Adrenal gland (tissue), 5 donors: ENCODE results near the gene APBA1.

Experiments
- POLR2A ChIP-seq, 2 donors: fragments of 450-650 bp; IDR thresholded peaks; one replicate each; pipeline ENCODE4 v1.6.1; 2017; ENCODE audit warnings: antibody characterized with exemption in 2 of 2, mild to moderate bottlenecking in 2 of 2, moderate library complexity in 1 of 2
- TF ChIP-seq, protein P1 (sequence below), 6 experiments: fragments of 450-650 bp in 4 of 6; fragments of 200-600 bp in 2 of 6; sonication (generic) in 1 of 6; IDR thresholded peaks; 1 replicate in 5 of 6; 2 replicates in 1 of 6; pipeline versions ENCODE4 v1.5.1 to v1.8.0; 2016 to 2021; ENCODE audit warnings: antibody characterized with exemption in 6 of 6, mild to moderate bottlenecking in 2 of 6, moderate library complexity in 1 of 6
- donor health status: DM: no; HTN: no; CAD: no.

- TF ChIP-seq, protein P1, sequence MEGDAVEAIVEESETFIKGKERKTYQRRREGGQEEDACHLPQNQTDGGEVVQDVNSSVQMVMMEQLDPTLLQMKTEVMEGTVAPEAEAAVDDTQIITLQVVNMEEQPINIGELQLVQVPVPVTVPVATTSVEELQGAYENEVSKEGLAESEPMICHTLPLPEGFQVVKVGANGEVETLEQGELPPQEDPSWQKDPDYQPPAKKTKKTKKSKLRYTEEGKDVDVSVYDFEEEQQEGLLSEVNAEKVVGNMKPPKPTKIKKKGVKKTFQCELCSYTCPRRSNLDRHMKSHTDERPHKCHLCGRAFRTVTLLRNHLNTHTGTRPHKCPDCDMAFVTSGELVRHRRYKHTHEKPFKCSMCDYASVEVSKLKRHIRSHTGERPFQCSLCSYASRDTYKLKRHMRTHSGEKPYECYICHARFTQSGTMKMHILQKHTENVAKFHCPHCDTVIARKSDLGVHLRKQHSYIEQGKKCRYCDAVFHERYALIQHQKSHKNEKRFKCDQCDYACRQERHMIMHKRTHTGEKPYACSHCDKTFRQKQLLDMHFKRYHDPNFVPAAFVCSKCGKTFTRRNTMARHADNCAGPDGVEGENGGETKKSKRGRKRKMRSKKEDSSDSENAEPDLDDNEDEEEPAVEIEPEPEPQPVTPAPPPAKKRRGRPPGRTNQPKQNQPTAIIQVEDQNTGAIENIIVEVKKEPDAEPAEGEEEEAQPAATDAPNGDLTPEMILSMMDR (IDR thresholded peaks at IDR 0.05) = no peak
- TF ChIP-seq POLR2A (IDR thresholded peaks at IDR 0.05) = no peak
Measured at GRCh38 chr9:69689991-69690538, 17.9 kb upstream of the APBA1 start.
